Liver (tissue), 9 donors: ENCODE data around the gene KDM4D. TPM values are rescaled to one million over a fixed set of nuclear protein-coding genes. Genes with fewer than 3 reads are reported as not detected.

Source experiments
- DNase-seq: peaks from one replicate; pipeline ENCODE4 v3.0.0-alpha.2; 2017; ENCODE audit warnings: low spot score
- H3K27ac ChIP-seq, 2 donors: one replicate each; pipeline ENCODE4 v1.7.0; 2013; ENCODE audit warnings: inconsistent platforms in 2 of 2, low read length in 2 of 2, control low read depth in 1 of 2, low read depth in 1 of 2, mild to moderate bottlenecking in 1 of 2
- H3K27me3 ChIP-seq, 4 donors: one replicate each; pipeline versions ENCODE4 v1.6.1 to v1.7.0; 2013; ENCODE audit warnings: low read length in 3 of 4, inconsistent platforms in 1 of 4, mild to moderate bottlenecking in 1 of 4, moderate library complexity in 1 of 4; ENCODE audit not compliant: control insufficient read depth in 4 of 4, insufficient read depth in 4 of 4
- H3K36me3 ChIP-seq, 4 donors: one replicate each; pipeline versions ENCODE4 v1.6.1 to v1.7.0; 2013; ENCODE audit warnings: low read length in 3 of 4, mild to moderate bottlenecking in 3 of 4, low read depth in 1 of 4, moderate library complexity in 1 of 4; ENCODE audit not compliant: control insufficient read depth in 4 of 4, insufficient read depth in 3 of 4
- H3K4me1 ChIP-seq, 4 donors: one replicate each; pipeline versions ENCODE4 v1.6.1 to v1.7.0; 2013; ENCODE audit warnings: low read length in 3 of 4, mild to moderate bottlenecking in 3 of 4, moderate library complexity in 1 of 4; ENCODE audit not compliant: control insufficient read depth in 4 of 4, insufficient read depth in 4 of 4
- H3K4me3 ChIP-seq, 3 donors: one replicate each; pipeline versions ENCODE4 v1.6.1 to v1.7.0; 2013; ENCODE audit warnings: low read length in 3 of 3, control low read depth in 1 of 3, low read depth in 1 of 3, mild to moderate bottlenecking in 1 of 3
- H3K9ac ChIP-seq, 2 donors: one replicate each; pipeline ENCODE4 v1.7.0; 2013; ENCODE audit warnings: low read length in 2 of 2, mild to moderate bottlenecking in 2 of 2, moderate library complexity in 2 of 2, control low read depth in 1 of 2, low read depth in 1 of 2
- H3K9me3 ChIP-seq, 4 donors: one replicate each; pipeline versions ENCODE4 v1.6.1 to v1.7.0; 2013; ENCODE audit warnings: low read length in 3 of 4; ENCODE audit not compliant: control insufficient read depth in 4 of 4
- ATF3 ChIP-seq: IDR thresholded peaks from 2 replicates; pipeline ENCODE4 v1.6.1; 2016; ENCODE audit warnings: antibody characterized with exemption
- FOXA1 ChIP-seq: IDR thresholded peaks from 2 replicates; pipeline ENCODE4 v1.6.1; 2016; ENCODE audit warnings: antibody characterized with exemption
- FOXA2 ChIP-seq: IDR thresholded peaks from 2 replicates; pipeline ENCODE4 v1.6.1; 2016; ENCODE audit warnings: antibody characterized with exemption
- GABPA ChIP-seq, 2 donors: IDR thresholded peaks in 1 of 2; conservative IDR thresholded peaks in 1 of 2; 2 replicates each; pipeline ENCODE4 v1.6.1; 2016; ENCODE audit warnings: antibody characterized with exemption in 2 of 2, mild to moderate bottlenecking in 1 of 2, moderate library complexity in 1 of 2
- HNF4A ChIP-seq, 2 donors: conservative IDR thresholded peaks; 2 replicates each; pipeline ENCODE4 v1.6.1; 2016; ENCODE audit warnings: antibody characterized with exemption in 2 of 2, mild to moderate bottlenecking in 2 of 2
- HNF4G ChIP-seq: IDR thresholded peaks from 2 replicates; pipeline ENCODE4 v1.6.1; 2016; ENCODE audit warnings: antibody characterized with exemption
- JUND ChIP-seq, 2 donors: IDR thresholded peaks; 2 replicates each; pipeline ENCODE4 v1.6.1; 2016; ENCODE audit warnings: antibody characterized with exemption in 2 of 2
- MAX ChIP-seq: IDR thresholded peaks from 2 replicates; pipeline ENCODE4 v1.6.1; 2016; ENCODE audit warnings: antibody characterized with exemption
- RAD21 ChIP-seq, 2 donors: IDR thresholded peaks; 2 replicates each; pipeline ENCODE4 v1.6.1; 2016; ENCODE audit warnings: antibody characterized with exemption in 2 of 2, mild to moderate bottlenecking in 2 of 2
- REST ChIP-seq: IDR thresholded peaks from 2 replicates; pipeline ENCODE4 v1.6.1; 2016; ENCODE audit warnings: antibody characterized with exemption, mild to moderate bottlenecking
- RXRA ChIP-seq, 2 donors: IDR thresholded peaks; 2 replicates each; pipeline ENCODE4 v1.6.1; 2017 to 2018; ENCODE audit warnings: antibody characterized with exemption in 2 of 2, mild to moderate bottlenecking in 1 of 2
- SP1 ChIP-seq: IDR thresholded peaks from 2 replicates; pipeline ENCODE4 v1.6.1; 2018; ENCODE audit warnings: antibody characterized with exemption, mild to moderate bottlenecking
- TAF1 ChIP-seq: conservative IDR thresholded peaks from 2 replicates; pipeline ENCODE4 v1.6.1; 2016; ENCODE audit warnings: antibody characterized with exemption, mild to moderate bottlenecking
- YY1 ChIP-seq: IDR thresholded peaks from 2 replicates; pipeline ENCODE4 v1.6.1; 2016; ENCODE audit warnings: antibody characterized with exemption, mild to moderate bottlenecking
- ZBTB33 ChIP-seq: IDR thresholded peaks from 2 replicates; pipeline ENCODE4 v1.6.1; 2016; ENCODE audit warnings: antibody characterized with exemption
- WGBS: extraction: QIAGEN DNeasy Blood & Tissue Kit; methylation state at CpG from one replicate; pipeline ENCODE4 v1.1.7; 2013; 5-methylcytosine and 5-hydroxymethylcytosine counted together
- polyA plus RNA-seq, 2 donors: library from polyadenylated mRNA; stranded (reverse) in 1 of 2; unstranded in 1 of 2; fragments of 200-250 nt in 1 of 2; fragments of >200 nt in 1 of 2; fragmentation: Nextera tagmentation in 1 of 2; extraction: Ambion mirVana in 1 of 2; gene quantifications; one replicate each; pipeline versions ENCODE4 v1.2.1 to v1.2.3, GENCODE V29; 2013 to 2015
- total RNA-seq, 2 donors: library from RNA; depleted of rRNA; stranded (reverse); fragments of >200 nt; gene quantifications; one replicate each; pipeline ENCODE4 v1.2.3, GENCODE V29; 2014
- donor health status: healthy.
- donor health status: healthy.
- donor health status: healthy.
- donor health status: healthy.
- donor health status: healthy.

The KDM4D gene
- total and polyA plus RNA-seq, 4 donors: 0.11 to 0.23 (median 0.17) TPM

- TF ChIP-seq ZBTB33: no peak
Measured at GRCh38 chr11:95042906-95043305, 69.4 kb downstream of the KDM4D start (continued).

- TF ChIP-seq ATF3: no peak
- TF ChIP-seq FOXA1: no peak
- no peak for TF ChIP-seq HNF4A (conservative IDR thresholded peaks at IDR 0.05)
- TF ChIP-seq ZBTB33: no peak
- TF ChIP-seq YY1: no peak
- no peak for TF ChIP-seq FOXA2
- no peak for TF ChIP-seq RAD21 (IDR thresholded peaks at IDR 0.05)
- no peak for TF ChIP-seq HNF4G
- no peak for TF ChIP-seq GABPA (IDR thresholded peaks at IDR 0.05 in 1 of 2, conservative IDR thresholded peaks at IDR 0.05 in 1 of 2)
- TF ChIP-seq RXRA (IDR thresholded peaks at IDR 0.05): no peak
- no peak for TF ChIP-seq MAX
- TF ChIP-seq SP1: no peak
- no peak for TF ChIP-seq JUND (IDR thresholded peaks at IDR 0.05)
- TF ChIP-seq REST: no peak
- TF ChIP-seq TAF1: no peak
- 48% methylated on average over 4 of the region's 4 CpGs for WGBS
Measured at GRCh38 chr11:95044010-95044409, 70.5 kb downstream of the KDM4D start.

More at GRCh38 chr11:95044010-95044409, 70.5 kb downstream of the KDM4D start:
- H3K27me3 ChIP-seq: peaks cover 0 to 13% (median 0%) of the 10 kb centered on the region in 4 donors
- H3K4me3 ChIP-seq: no peak overlapping the region
- no peak for DNase-seq
- H3K36me3 ChIP-seq: no peaks in the 10 kb centered on the region
- H3K4me1 ChIP-seq: no peaks in the 10 kb centered on the region
- no peaks in the 10 kb centered on the region for H3K9me3 ChIP-seq
- H3K9ac ChIP-seq: no peak overlapping the region
- H3K27ac ChIP-seq: no peak overlapping the region
